ENCODE results near the gene PUM2.
"Not testable (repeated sequence)": the region's sequence is repeated elsewhere in the genome, so short reads cannot be mapped to it uniquely, and the experiment has no call there.

Gene PUM2

DNA sequence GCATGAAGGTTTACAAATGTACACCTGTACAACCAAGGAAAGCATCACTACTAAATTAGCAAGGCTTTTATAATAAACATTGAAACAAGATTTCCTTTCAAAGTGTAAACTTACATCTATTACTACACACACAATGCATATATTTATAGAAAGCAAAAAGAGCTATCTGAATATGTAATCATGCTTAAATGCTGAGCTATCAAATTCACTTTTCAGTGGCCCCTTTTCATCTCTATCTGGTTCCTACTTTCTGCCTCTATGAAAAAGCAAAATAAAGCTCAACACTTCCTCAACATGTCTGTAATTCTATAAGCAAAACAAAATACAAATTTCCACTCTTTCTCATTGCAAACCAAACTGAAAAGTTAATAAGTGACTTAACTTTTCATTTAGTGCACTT lies 100.2 kb downstream of the PUM2 start:
- no peak for DNase-seq
- in situ Hi-C loops (cut with HindIII; ENCODE audit: low pct_ligation_motif_present, low pct_unique_long_range_greater_than_20kb, low sequenced_read_pairs), result no loop called here

GRCh38 chr2:20249170-20249569 lies 101.5 kb downstream of the PUM2 start:
- no peak for DNase-seq
- in situ Hi-C loops (cut with HindIII; ENCODE audit: low pct_ligation_motif_present, low pct_unique_long_range_greater_than_20kb, low sequenced_read_pairs), result no loop called here

DNA sequence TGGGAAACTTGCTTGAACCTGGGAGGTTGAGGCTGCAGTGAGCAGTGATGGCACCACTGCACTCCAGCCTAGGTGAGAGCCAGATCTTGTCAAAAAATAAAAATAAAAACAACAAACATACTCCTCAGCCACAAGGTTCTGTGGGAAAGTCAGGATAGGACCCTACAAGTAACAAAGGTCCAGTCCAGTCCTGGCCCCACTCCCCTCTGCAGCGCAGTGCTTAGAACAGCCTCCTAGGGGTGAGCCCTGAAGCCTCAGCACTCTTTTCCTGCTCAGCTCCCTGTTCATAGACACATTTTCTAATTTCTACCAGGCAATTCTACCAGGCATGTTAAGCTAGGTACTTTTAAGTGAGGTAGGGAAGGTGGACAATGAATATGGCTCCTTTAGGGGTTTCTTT lies 103.6 kb downstream of the PUM2 start:
- in situ Hi-C loops (cut with HindIII; ENCODE audit: low pct_ligation_motif_present, low pct_unique_long_range_greater_than_20kb, low sequenced_read_pairs), result no loop called here

DNA sequence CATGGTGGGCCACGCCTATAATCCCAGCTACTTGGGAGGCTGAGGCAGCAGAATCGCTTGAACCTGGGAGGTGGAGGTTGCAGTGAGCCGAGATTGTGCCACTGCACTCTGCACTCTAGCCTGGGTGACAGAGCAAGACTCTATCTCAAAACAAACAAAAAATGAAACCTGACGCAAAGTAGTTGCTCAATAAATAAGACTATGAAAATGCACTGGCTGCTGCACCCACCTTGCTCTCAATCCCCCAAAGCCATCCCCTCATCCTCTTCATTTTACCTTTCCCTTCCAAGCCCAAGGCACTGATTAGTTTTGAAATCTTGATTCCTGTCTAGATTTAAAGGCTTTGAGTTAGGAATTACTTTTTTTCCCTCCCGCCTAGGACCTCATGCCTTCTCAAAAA lies 107.0 kb downstream of the PUM2 start:
- in situ Hi-C loops (cut with HindIII; ENCODE audit: low pct_ligation_motif_present, low pct_unique_long_range_greater_than_20kb, low sequenced_read_pairs); DNase-seq: not testable (repeated sequence)

More for the DNA sequence above, 103.6 kb downstream of the PUM2 start:
- DNase-seq, result no peak

- in situ Hi-C loops (cut with HindIII; ENCODE audit: low pct_ligation_motif_present, low pct_unique_long_range_greater_than_20kb, low sequenced_read_pairs), result no loop called here
- no peak for DNase-seq
Observed at GRCh38 chr2:20242727-20243377, 107.8 kb downstream of the PUM2 start.

- DNase-seq, result no peak
- in situ Hi-C loops (cut with HindIII; ENCODE audit: low pct_ligation_motif_present, low pct_unique_long_range_greater_than_20kb, low sequenced_read_pairs), result no loop called here
Observed at GRCh38 chr2:20241973-20242726, 108.5 kb downstream of the PUM2 start.

GRCh38 chr2:20240291-20240690 lies 110.4 kb downstream of the PUM2 start:
- in situ Hi-C loops (cut with HindIII; ENCODE audit: low pct_ligation_motif_present, low pct_unique_long_range_greater_than_20kb, low sequenced_read_pairs); DNase-seq: not testable (repeated sequence)

DNA sequence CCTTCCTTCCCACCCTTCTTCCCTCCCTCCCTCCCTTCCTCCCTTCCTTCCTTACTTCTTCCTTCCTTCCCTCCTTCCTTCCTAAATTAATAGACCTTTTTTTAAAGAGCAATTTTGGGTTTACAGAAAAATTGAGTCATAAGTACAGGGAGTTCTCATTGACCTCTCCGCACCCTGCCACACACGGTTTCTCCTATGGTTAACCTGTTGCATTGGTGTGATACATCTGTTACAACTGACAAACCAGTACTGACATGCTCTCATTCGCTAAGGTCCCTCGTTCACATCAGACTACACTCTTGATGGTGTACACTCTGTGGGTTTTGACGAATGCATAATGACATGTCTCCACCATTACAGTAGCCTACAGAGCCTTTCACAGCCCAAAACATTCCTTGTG lies 114.1 kb downstream of the PUM2 start:
- in situ Hi-C loops (cut with HindIII; ENCODE audit: low pct_ligation_motif_present, low pct_unique_long_range_greater_than_20kb, low sequenced_read_pairs), result no loop called here
- DNase-seq, result no peak

- DNase-seq, result no peak
- in situ Hi-C loops (cut with HindIII; ENCODE audit: low pct_ligation_motif_present, low pct_unique_long_range_greater_than_20kb, low sequenced_read_pairs), result no loop called here
Observed at GRCh38 chr2:20235655-20236305, 114.9 kb downstream of the PUM2 start.

GRCh38 chr2:20234597-20234996 lies 116.0 kb downstream of the PUM2 start:
- DNase-seq; in situ Hi-C loops (cut with HindIII; ENCODE audit: low pct_ligation_motif_present, low pct_unique_long_range_greater_than_20kb, low sequenced_read_pairs): not testable (repeated sequence)

- DNase-seq, result no peak
- in situ Hi-C loops (cut with HindIII; ENCODE audit: low pct_ligation_motif_present, low pct_unique_long_range_greater_than_20kb, low sequenced_read_pairs), result no loop called here
Observed at GRCh38 chr2:20232837-20233207, 117.8 kb downstream of the PUM2 start.

GRCh38 chr2:20231598-20232026 lies 119.0 kb downstream of the PUM2 start:
- in situ Hi-C loops (cut with HindIII; ENCODE audit: low pct_ligation_motif_present, low pct_unique_long_range_greater_than_20kb, low sequenced_read_pairs), result no loop called here
- peak; percentile 66 for DNase-seq

- in situ Hi-C loops (cut with HindIII; ENCODE audit: low pct_ligation_motif_present, low pct_unique_long_range_greater_than_20kb, low sequenced_read_pairs), result no loop called here
- no peak for DNase-seq
Observed at GRCh38 chr2:20231159-20231558, 119.5 kb downstream of the PUM2 start.

DNA sequence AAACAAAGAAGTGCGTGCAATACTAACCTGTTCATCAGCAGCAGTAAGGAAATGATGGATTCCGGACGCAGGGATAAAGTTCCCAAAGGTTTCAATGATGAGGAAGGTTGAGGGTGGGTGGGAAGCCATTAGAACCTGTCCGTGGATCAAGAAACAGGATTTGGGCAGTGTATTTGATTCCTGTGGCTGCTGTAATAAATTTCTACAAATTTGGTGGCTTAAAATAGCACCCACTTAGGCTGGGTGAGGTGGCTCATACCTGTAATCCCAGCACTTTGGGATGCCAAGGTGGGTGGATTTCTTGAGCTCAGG lies 120.6 kb downstream of the PUM2 start:
- in situ Hi-C loops (cut with HindIII; ENCODE audit: low pct_ligation_motif_present, low pct_unique_long_range_greater_than_20kb, low sequenced_read_pairs), result no loop called here
- no peak for DNase-seq

- no peak for DNase-seq
- in situ Hi-C loops (cut with HindIII; ENCODE audit: low pct_ligation_motif_present, low pct_unique_long_range_greater_than_20kb, low sequenced_read_pairs), result no loop called here
Observed at GRCh38 chr2:20229322-20230113, 121.1 kb downstream of the PUM2 start.

DNA sequence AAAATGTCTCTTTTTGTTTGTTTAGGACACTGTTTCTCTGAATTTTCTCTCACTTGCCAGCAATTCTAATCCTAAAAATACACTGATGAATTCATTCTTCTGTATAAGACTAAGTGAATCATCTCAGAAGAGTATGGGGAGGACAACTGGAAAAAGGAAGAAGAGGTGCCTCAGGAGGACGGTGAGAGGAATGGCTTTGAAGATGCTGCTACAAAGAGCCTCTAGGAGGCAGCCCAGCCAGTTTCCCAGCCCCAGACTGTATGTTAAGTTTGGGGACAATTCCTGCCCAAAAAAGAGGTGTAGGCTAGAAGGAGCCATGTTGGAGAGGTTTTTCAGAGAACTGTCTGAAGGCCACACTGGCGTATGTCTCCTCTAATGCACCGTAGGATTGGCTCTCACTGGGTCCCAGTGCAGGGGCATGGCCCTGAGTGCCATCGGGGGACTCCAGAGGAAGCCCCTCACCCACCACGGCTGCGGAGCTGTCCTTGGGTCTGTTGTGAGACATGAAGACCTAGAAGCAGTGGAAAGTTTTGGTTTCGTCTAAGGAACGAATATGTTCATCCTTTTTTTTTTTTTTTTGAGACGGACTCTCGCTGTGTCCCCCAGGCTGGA lies 122.6 kb downstream of the PUM2 start:
- no peak for DNase-seq
- in situ Hi-C loops (cut with HindIII; ENCODE audit: low pct_ligation_motif_present, low pct_unique_long_range_greater_than_20kb, low sequenced_read_pairs), result no loop called here

DNA sequence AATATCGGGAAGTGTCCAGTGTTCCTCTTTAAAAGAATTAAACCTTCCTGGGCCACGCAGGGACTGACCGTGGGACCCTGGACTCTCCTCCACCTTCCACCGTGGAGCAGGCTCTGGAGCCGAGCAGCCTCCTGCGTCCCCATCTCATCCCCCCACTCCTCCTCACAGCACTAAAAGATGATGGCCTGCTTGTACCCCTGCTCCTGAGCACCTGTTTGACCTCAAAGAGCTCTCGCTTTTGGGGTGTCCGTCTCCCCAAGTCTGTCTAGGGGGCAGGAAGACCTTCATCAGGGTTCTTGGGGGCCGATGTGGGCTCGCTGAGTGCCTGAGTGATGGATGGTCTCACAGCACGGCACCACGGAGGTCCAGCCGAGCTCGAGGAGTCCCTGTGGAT lies 124.5 kb downstream of the PUM2 start:
- DNase-seq, result no peak
- in situ Hi-C loops (cut with HindIII; ENCODE audit: low pct_ligation_motif_present, low pct_unique_long_range_greater_than_20kb, low sequenced_read_pairs), result no loop called here

- peak; percentile 76 for DNase-seq
- in situ Hi-C loops (cut with HindIII; ENCODE audit: low pct_ligation_motif_present, low pct_unique_long_range_greater_than_20kb, low sequenced_read_pairs), result no loop called here
Observed at GRCh38 chr2:20225294-20226151, 125.1 kb downstream of the PUM2 start.
